ENCODE results near the gene ABCB10. TPM values are rescaled to one million over a fixed set of nuclear protein-coding genes. Genes with fewer than 3 reads are reported as not detected.
"Not testable (repeated sequence)": the region's sequence is repeated elsewhere in the genome, so short reads cannot be mapped to it uniquely, and the experiment has no call there.

Gene ABCB10
- total RNA-seq, 1 donor: 13.4 TPM

DNA sequence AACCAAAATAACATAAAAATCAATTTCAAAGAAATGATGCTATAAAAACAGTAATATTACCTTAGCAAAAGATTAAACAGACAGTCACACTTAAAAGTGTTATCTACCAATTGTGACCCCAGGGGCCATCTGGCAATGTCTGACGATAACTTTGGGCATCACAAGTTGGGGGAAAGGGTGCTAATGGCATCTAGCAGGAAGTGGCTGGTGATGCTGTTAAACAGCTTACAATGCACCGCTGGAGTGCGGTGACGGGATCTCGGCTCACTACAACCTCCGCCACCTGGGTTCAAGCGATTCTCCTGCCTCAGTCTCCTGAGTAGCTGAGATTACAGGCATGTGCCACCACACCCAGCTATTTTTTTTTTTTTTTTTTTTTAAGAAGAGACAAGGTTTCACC lies 78.0 kb downstream of the ABCB10 start:
- Histone ChIP-seq H3K27ac (ENCODE audit: low read depth, low read length) (no peak overlapping the region), H3K79me2 (ENCODE audit: insufficient read depth, low read length) (peaks cover 3% of the 10 kb centered on the region), H4K20me1 (ENCODE audit: insufficient read depth, low read length) (no peaks in the 10 kb centered on the region), H3K4me2 (ENCODE audit: insufficient read depth, low read length) (no peak overlapping the region), H3K36me3 (ENCODE audit: insufficient read depth, low read length) (peaks cover 30% of the 10 kb centered on the region), H2AFZ (ENCODE audit: low read length) (no peak overlapping the region), H3K4me3 (ENCODE audit: insufficient read depth, low read length) (no peak overlapping the region), H3K4me1 (ENCODE audit: insufficient read depth, low read length) (no peaks in the 10 kb centered on the region), H3K9me3 (ENCODE audit: low read depth, low read length) (no peaks in the 10 kb centered on the region), H3K27me3 (ENCODE audit: insufficient read depth, low read length) (no peaks in the 10 kb centered on the region)
- no peak for TF ChIP-seq CTCF (IDR thresholded peaks at IDR 0.05; ENCODE audit: extremely low read depth, low read depth, low read length)
- no peak for DNase-seq (ENCODE audit: insufficient read length, low spot score, missing footprints)

DNA sequence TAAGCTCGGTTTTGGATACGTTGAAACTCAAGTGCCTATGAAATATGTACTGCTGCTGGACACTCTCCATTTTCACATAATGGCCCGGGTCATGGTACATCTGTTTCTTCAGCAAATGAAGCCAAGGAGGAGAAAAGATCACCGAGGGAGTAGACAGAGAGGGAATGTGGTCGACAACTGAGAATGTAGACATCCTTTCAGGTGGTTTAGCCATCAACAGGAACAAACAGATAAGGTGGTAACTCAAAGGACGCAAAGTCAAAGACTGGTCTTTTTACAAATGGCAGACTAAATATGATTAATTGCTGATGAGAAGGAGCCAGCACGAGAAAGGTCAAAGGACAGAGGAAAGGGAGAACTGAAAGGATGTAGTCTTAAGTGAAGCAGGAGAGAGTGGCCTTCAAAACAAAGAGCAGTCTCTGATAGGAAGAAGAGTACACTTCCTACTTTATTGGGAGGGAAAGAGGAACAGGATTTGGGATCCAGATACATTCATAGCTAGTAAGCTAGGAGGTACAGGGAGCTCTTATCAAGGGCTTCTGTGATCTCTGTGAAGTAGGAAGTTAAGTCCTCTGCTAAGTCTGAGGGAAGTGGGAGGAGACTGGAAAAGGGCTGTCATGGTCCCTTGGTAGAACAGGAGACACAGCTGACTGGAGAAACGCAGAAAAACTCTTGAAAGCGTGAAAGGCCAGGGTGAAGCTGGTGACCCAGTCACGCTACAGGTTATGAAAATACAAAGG lies 78.7 kb downstream of the ABCB10 start:
- no peaks in the 10 kb centered on the region for H3K4me1 ChIP-seq (ENCODE audit: insufficient read depth, low read length)
- H3K4me3 ChIP-seq (ENCODE audit: insufficient read depth, low read length): no peak overlapping the region
- no peaks in the 10 kb centered on the region for H4K20me1 ChIP-seq (ENCODE audit: insufficient read depth, low read length)
- H3K36me3 ChIP-seq (ENCODE audit: insufficient read depth, low read length): peaks cover 34% of the 10 kb centered on the region
- peaks cover 3% of the 10 kb centered on the region for H3K79me2 ChIP-seq (ENCODE audit: insufficient read depth, low read length)
- H3K27me3 ChIP-seq (ENCODE audit: insufficient read depth, low read length): no peaks in the 10 kb centered on the region
- no peaks in the 10 kb centered on the region for H3K9me3 ChIP-seq (ENCODE audit: low read depth, low read length)
- TF ChIP-seq CTCF (IDR thresholded peaks at IDR 0.05; ENCODE audit: extremely low read depth, low read depth, low read length): no peak
- no peak overlapping the region for H3K4me2 ChIP-seq (ENCODE audit: insufficient read depth, low read length)
- no peak for DNase-seq (ENCODE audit: insufficient read length, low spot score, missing footprints)
- no peak overlapping the region for H3K27ac ChIP-seq (ENCODE audit: low read depth, low read length)
- H2AFZ ChIP-seq (ENCODE audit: low read length): no peak overlapping the region

- Histone ChIP-seq H3K27ac (ENCODE audit: low read depth, low read length) (no peak overlapping the region), H3K9me3 (ENCODE audit: low read depth, low read length) (no peaks in the 10 kb centered on the region), H2AFZ (ENCODE audit: low read length) (no peak overlapping the region), H3K4me2 (ENCODE audit: insufficient read depth, low read length) (no peak overlapping the region), H3K36me3 (ENCODE audit: insufficient read depth, low read length) (peaks cover 43% of the 10 kb centered on the region), H3K4me3 (ENCODE audit: insufficient read depth, low read length) (no peak overlapping the region), H3K79me2 (ENCODE audit: insufficient read depth, low read length) (peaks cover 3% of the 10 kb centered on the region), H3K4me1 (ENCODE audit: insufficient read depth, low read length) (no peaks in the 10 kb centered on the region), H4K20me1 (ENCODE audit: insufficient read depth, low read length) (no peaks in the 10 kb centered on the region), H3K27me3 (ENCODE audit: insufficient read depth, low read length) (no peaks in the 10 kb centered on the region)
- no peak for DNase-seq (ENCODE audit: insufficient read length, low spot score, missing footprints)
- no peak for TF ChIP-seq CTCF (IDR thresholded peaks at IDR 0.05; ENCODE audit: extremely low read depth, low read depth, low read length)
These were observed 79.7 kb downstream of the ABCB10 start for GRCh38 chr1:229478852-229479251.

DNA sequence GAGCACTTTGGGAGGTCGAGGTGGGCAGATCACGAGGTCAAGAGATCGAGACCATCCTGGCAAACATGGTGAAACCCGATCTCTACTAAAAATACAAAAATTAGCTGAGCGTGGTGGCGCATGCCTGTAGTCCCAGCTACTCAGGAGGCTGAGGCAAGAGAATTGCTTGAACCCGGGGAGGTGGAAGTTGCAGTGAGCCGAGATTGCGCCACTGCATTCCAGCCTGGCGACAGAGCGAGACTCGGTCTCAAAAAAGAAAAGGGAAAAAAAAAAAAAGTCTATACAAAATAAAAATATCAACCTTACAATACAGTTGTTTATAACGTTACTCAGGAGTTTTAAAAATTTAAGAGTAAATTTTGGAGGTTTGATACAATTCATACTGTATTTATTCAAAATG lies 82.6 kb downstream of the ABCB10 start:
- not testable (repeated sequence) for H3K9me3 ChIP-seq (ENCODE audit: low read depth, low read length); H3K4me2 ChIP-seq (ENCODE audit: insufficient read depth, low read length); H3K4me1 ChIP-seq (ENCODE audit: insufficient read depth, low read length); H3K27ac ChIP-seq (ENCODE audit: low read depth, low read length); H2AFZ ChIP-seq (ENCODE audit: low read length); H4K20me1 ChIP-seq (ENCODE audit: insufficient read depth, low read length); H3K79me2 ChIP-seq (ENCODE audit: insufficient read depth, low read length); H3K27me3 ChIP-seq (ENCODE audit: insufficient read depth, low read length); DNase-seq (ENCODE audit: insufficient read length, low spot score, missing footprints); H3K4me3 ChIP-seq (ENCODE audit: insufficient read depth, low read length)
- peaks cover 30% of the 10 kb centered on the region for H3K36me3 ChIP-seq (ENCODE audit: insufficient read depth, low read length)
